ENCODE measurements around the gene ITPRID1.

DNA sequence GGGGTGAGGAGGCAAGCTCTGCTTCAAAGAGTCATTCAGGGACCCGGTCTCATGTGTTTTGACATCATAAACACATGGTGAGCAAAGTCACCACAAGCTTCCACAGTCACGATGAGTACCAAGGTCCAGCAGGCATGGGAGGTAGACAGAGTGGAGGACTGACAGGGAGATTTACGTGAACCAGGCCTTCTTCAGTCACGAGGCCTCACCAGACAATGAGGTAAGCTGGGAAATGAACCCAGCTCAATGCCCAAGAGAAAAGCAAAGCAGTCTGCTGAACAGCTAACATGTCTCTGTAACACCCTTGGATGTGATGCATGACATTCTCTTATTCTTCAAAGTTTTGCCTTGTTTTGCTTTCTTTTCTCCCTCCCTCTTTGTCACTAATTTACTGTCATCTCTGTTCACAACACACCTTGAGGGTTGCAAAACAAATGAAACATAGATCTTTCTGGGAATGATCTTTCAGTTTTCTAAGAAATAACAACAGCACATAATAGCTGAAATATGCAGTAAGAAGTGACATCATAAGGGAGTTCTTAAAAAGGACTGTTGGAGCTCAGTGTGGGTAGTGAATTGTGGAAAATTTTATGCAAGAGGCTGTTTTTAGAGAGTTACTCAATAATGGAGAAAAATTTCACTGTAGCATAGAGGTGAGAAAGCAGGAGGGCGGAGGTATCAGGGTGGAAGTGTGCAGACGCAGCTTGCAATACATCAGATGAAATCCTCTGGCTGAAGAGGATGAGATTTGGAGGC lies 182.1 kb downstream of the ITPRID1 start:
- TF ChIP-seq, protein P1, sequence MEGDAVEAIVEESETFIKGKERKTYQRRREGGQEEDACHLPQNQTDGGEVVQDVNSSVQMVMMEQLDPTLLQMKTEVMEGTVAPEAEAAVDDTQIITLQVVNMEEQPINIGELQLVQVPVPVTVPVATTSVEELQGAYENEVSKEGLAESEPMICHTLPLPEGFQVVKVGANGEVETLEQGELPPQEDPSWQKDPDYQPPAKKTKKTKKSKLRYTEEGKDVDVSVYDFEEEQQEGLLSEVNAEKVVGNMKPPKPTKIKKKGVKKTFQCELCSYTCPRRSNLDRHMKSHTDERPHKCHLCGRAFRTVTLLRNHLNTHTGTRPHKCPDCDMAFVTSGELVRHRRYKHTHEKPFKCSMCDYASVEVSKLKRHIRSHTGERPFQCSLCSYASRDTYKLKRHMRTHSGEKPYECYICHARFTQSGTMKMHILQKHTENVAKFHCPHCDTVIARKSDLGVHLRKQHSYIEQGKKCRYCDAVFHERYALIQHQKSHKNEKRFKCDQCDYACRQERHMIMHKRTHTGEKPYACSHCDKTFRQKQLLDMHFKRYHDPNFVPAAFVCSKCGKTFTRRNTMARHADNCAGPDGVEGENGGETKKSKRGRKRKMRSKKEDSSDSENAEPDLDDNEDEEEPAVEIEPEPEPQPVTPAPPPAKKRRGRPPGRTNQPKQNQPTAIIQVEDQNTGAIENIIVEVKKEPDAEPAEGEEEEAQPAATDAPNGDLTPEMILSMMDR (optimal IDR thresholded peaks at IDR 0.05 in 1 of 3, IDR thresholded peaks at IDR 0.05 in 1 of 3, conservative IDR thresholded peaks at IDR 0.05 in 1 of 3; ENCODE audit: extremely low read depth in 1 of 3, insufficient read depth in 2 of 3, low read length in 3 of 3) = no peak
- no peak for TF ChIP-seq EZH2 (IDR thresholded peaks at IDR 0.05; ENCODE audit: low read length)

Measured in keratinocyte (primary cell).